Hepatocyte (in vitro differentiated cells): ENCODE measurements around the gene COL5A1. TPM values are rescaled to one million over a fixed set of nuclear protein-coding genes. Genes with fewer than 3 reads are reported as not detected.

Source experiments
- DNase-seq: peaks from one replicate; pipeline ENCODE4 v3.0.0-alpha.2; 2016; ENCODE audit warnings: low spot score
- H2AFZ ChIP-seq: fragments of 200-600 bp; sonication (generic); 2 replicates; pipeline ENCODE4 v1.6.0; 2016; ENCODE audit warnings: antibody characterized with exemption, mild to moderate bottlenecking
- H3K27ac ChIP-seq: fragments of 200-600 bp; sonication (generic); 2 replicates; pipeline ENCODE4 v1.5.1; 2016; ENCODE audit warnings: mild to moderate bottlenecking
- H3K27me3 ChIP-seq: fragments of 200-600 bp; sonication (generic); 2 replicates; pipeline ENCODE4 v1.6.1; 2016
- H3K36me3 ChIP-seq: fragments of 200-600 bp; sonication (generic); replicated peaks from 2 replicates; pipeline ENCODE4 v1.5.1; 2016; ENCODE audit warnings: low read depth; ENCODE audit not compliant: insufficient read depth
- H3K4me1 ChIP-seq: fragments of 200-600 bp; sonication (generic); 2 replicates; pipeline ENCODE4 v1.5.1; 2016; ENCODE audit warnings: mild to moderate bottlenecking, moderate library complexity; ENCODE audit not compliant: insufficient read depth
- H3K4me2 ChIP-seq: fragments of 200-600 bp; sonication (generic); 2 replicates; pipeline ENCODE4 v1.6.0; 2016
- H3K4me3 ChIP-seq: fragments of 200-600 bp; sonication (generic); 2 replicates; pipeline ENCODE4 v1.5.1; 2016; ENCODE audit warnings: mild to moderate bottlenecking
- H3K79me2 ChIP-seq: fragments of 200-600 bp; sonication (generic); 2 replicates; pipeline ENCODE4 v1.6.0; 2017; ENCODE audit warnings: mild to moderate bottlenecking
- H3K9me2 ChIP-seq: fragments of 200-600 bp; sonication (generic); replicated peaks from 2 replicates; pipeline ENCODE4 v1.6.0; 2017; ENCODE audit warnings: mild to moderate bottlenecking; ENCODE audit not compliant: insufficient read depth
- H3K9me3 ChIP-seq: fragments of 200-600 bp; sonication (generic); 2 replicates; pipeline ENCODE4 v1.5.1; 2016; ENCODE audit warnings: low read depth, mild to moderate bottlenecking
- H4K20me1 ChIP-seq: fragments of 200-600 bp; sonication (generic); 2 replicates; pipeline ENCODE4 v1.6.0; 2016; ENCODE audit warnings: mild to moderate bottlenecking; ENCODE audit not compliant: insufficient read depth, poor library complexity, severe bottlenecking
- CTCF ChIP-seq: fragments of 200-600 bp; sonication (generic); IDR thresholded peaks from 2 replicates; pipeline ENCODE4 v1.5.1; 2016; ENCODE audit warnings: antibody characterized with exemption, mild to moderate bottlenecking; ENCODE audit not compliant: poor library complexity
- EZH2 ChIP-seq: fragments of 200-600 bp; sonication (generic); IDR thresholded peaks from 2 replicates; pipeline ENCODE4 v1.6.1; 2016; ENCODE audit warnings: antibody characterized with exemption, mild to moderate bottlenecking, borderline replicate concordance
- EZH2phosphoT487 ChIP-seq: fragments of 200-600 bp; sonication (generic); IDR thresholded peaks from one replicate; pipeline ENCODE4 v1.6.1; 2018; ENCODE audit warnings: antibody characterized with exemption, mild to moderate bottlenecking, low read depth, moderate library complexity; ENCODE audit not compliant: unreplicated experiment, severe bottlenecking
- WGBS: methylation state at CpG from one replicate; pipeline ENCODE4 v1.1.6; 2016; ENCODE audit warnings: low lambda C conversion rate; ENCODE audit errors: missing lambda C conversion rate; 5-methylcytosine and 5-hydroxymethylcytosine counted together
- polyA plus RNA-seq: library from polyadenylated mRNA; unstranded; fragments of >200 nt; fragmentation: Nextera tagmentation; extraction: Ambion mirVana; gene quantifications from 2 replicates; pipeline ENCODE4 v1.2.1, GENCODE V29; 2016
- total RNA-seq: library from RNA; depleted of rRNA; stranded (reverse); fragments of >200 nt; gene quantifications from 2 replicates; pipeline ENCODE4 v1.2.3, GENCODE V29; 2014

The COL5A1 gene
- total and polyA plus RNA-seq, 2 experiments from 2014 or later = 342 to 347 TPM

- no peaks in the 10 kb centered on the region for H4K20me1 ChIP-seq
- DNase-seq = no peak
- no peak overlapping the region for H3K4me3 ChIP-seq
- no peak overlapping the region for H3K27ac ChIP-seq
- no peak overlapping the region for H3K4me2 ChIP-seq
- no peaks in the 10 kb centered on the region for H3K36me3 ChIP-seq
- H3K79me2 ChIP-seq = no peaks in the 10 kb centered on the region
- no peak overlapping the region for H2AFZ ChIP-seq
- no peak for TF ChIP-seq CTCF
- no peak for TF ChIP-seq EZH2phosphoT487
- TF ChIP-seq EZH2 = no peak
- no peaks in the 10 kb centered on the region for H3K4me1 ChIP-seq
- no peaks in the 10 kb centered on the region for H3K27me3 ChIP-seq
- H3K9me2 ChIP-seq = no peaks in the 10 kb centered on the region
- 94% methylated on average over 20 of the region's 21 CpGs for WGBS
- H3K9me3 ChIP-seq = no peaks in the 10 kb centered on the region
Observed at GRCh38 chr9:134830926-134831720, 189.5 kb downstream of the COL5A1 start.

GRCh38 chr9:134832471-134832870 lies 190.9 kb downstream of the COL5A1 start:
- Histone ChIP-seq H3K4me1 (no peaks in the 10 kb centered on the region), H3K9me3 (no peaks in the 10 kb centered on the region), H2AFZ (no peak overlapping the region), H4K20me1 (no peaks in the 10 kb centered on the region), H3K4me3 (no peak overlapping the region), H3K4me2 (no peak overlapping the region), H3K9me2 (no peaks in the 10 kb centered on the region), H3K27ac (no peak overlapping the region), H3K36me3 (no peaks in the 10 kb centered on the region), H3K27me3 (no peaks in the 10 kb centered on the region), H3K79me2 (no peaks in the 10 kb centered on the region)
- no peak for DNase-seq
- 92% methylated on average over 19 of the region's 19 CpGs for WGBS
- no peak for TF ChIP-seq EZH2
- TF ChIP-seq CTCF = no peak
- no peak for TF ChIP-seq EZH2phosphoT487

GRCh38 chr9:134833294-134833880 lies 191.8 kb downstream of the COL5A1 start:
- no peak for DNase-seq
- 89% methylated on average over 11 of the region's 11 CpGs for WGBS
- H2AFZ ChIP-seq = no peak overlapping the region
- no peaks in the 10 kb centered on the region for H3K27me3 ChIP-seq
- H4K20me1 ChIP-seq = no peaks in the 10 kb centered on the region
- H3K4me1 ChIP-seq = no peaks in the 10 kb centered on the region
- H3K27ac ChIP-seq = no peak overlapping the region
- no peaks in the 10 kb centered on the region for H3K9me3 ChIP-seq
- no peaks in the 10 kb centered on the region for H3K79me2 ChIP-seq
- no peaks in the 10 kb centered on the region for H3K36me3 ChIP-seq
- no peak for TF ChIP-seq EZH2
- TF ChIP-seq CTCF = no peak
- no peak for TF ChIP-seq EZH2phosphoT487
- no peak overlapping the region for H3K4me2 ChIP-seq
- H3K9me2 ChIP-seq = no peaks in the 10 kb centered on the region
- no peak overlapping the region for H3K4me3 ChIP-seq
